Gastrocnemius medialis (tissue), 4 donors: ENCODE data around the gene GLDC.

Experiments
- POLR2A ChIP-seq, 2 donors: fragments of 450-650 bp; IDR thresholded peaks; one replicate each; pipeline ENCODE4 v1.6.1; 2017; ENCODE audit warnings: antibody characterized with exemption in 2 of 2, mild to moderate bottlenecking in 2 of 2, moderate library complexity in 2 of 2
- TF ChIP-seq, protein P1 (sequence below), 5 experiments: fragments of 450-650 bp in 3 of 5; fragments of 200-600 bp in 2 of 5; sonication (generic) in 2 of 5; IDR thresholded peaks in 4 of 5; conservative IDR thresholded peaks in 1 of 5; 1 replicate in 4 of 5; 2 replicates in 1 of 5; pipeline ENCODE4 v1.5.1; 2016 to 2019; ENCODE audit warnings: antibody characterized with exemption in 5 of 5, mild to moderate bottlenecking in 3 of 5, moderate library complexity in 3 of 5

DNA sequence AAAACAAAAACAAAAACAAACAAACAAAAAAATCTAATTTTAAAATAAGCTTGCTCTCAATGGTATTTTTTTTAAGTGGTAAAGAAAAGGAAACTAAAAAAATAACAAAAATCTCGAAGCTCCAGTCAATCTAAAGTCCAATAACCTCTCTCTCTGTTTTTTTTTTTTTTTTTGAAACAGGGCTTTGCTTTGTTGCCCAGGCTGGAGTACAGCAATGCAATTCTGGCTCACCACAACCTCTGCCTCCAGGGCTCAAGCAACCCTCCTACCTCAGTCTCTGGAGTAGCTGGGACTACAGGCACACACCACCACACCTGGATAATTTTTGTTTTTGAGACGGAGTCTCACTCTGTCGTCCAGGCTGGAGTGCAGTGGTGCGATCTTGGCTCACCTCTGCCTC is 25.9 kb upstream of the GLDC start:
- TF ChIP-seq, protein P1, sequence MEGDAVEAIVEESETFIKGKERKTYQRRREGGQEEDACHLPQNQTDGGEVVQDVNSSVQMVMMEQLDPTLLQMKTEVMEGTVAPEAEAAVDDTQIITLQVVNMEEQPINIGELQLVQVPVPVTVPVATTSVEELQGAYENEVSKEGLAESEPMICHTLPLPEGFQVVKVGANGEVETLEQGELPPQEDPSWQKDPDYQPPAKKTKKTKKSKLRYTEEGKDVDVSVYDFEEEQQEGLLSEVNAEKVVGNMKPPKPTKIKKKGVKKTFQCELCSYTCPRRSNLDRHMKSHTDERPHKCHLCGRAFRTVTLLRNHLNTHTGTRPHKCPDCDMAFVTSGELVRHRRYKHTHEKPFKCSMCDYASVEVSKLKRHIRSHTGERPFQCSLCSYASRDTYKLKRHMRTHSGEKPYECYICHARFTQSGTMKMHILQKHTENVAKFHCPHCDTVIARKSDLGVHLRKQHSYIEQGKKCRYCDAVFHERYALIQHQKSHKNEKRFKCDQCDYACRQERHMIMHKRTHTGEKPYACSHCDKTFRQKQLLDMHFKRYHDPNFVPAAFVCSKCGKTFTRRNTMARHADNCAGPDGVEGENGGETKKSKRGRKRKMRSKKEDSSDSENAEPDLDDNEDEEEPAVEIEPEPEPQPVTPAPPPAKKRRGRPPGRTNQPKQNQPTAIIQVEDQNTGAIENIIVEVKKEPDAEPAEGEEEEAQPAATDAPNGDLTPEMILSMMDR (IDR thresholded peaks at IDR 0.05 in 4 of 5, conservative IDR thresholded peaks at IDR 0.05 in 1 of 5): no peak
- TF ChIP-seq POLR2A (IDR thresholded peaks at IDR 0.05): no peak
